Liver (tissue), 9 donors: ENCODE data around the gene IMPG1. TPM values are rescaled to one million over a fixed set of nuclear protein-coding genes. Genes with fewer than 3 reads are reported as not detected.

Source experiments
- DNase-seq: peaks from one replicate; pipeline ENCODE4 v3.0.0-alpha.2; 2017; ENCODE audit warnings: low spot score
- H3K27ac ChIP-seq, 2 donors: one replicate each; pipeline ENCODE4 v1.7.0; 2013; ENCODE audit warnings: inconsistent platforms in 2 of 2, low read length in 2 of 2, control low read depth in 1 of 2, low read depth in 1 of 2, mild to moderate bottlenecking in 1 of 2
- H3K27me3 ChIP-seq, 4 donors: one replicate each; pipeline versions ENCODE4 v1.6.1 to v1.7.0; 2013; ENCODE audit warnings: low read length in 3 of 4, inconsistent platforms in 1 of 4, mild to moderate bottlenecking in 1 of 4, moderate library complexity in 1 of 4; ENCODE audit not compliant: control insufficient read depth in 4 of 4, insufficient read depth in 4 of 4
- H3K36me3 ChIP-seq, 4 donors: one replicate each; pipeline versions ENCODE4 v1.6.1 to v1.7.0; 2013; ENCODE audit warnings: low read length in 3 of 4, mild to moderate bottlenecking in 3 of 4, low read depth in 1 of 4, moderate library complexity in 1 of 4; ENCODE audit not compliant: control insufficient read depth in 4 of 4, insufficient read depth in 3 of 4
- H3K4me1 ChIP-seq, 4 donors: one replicate each; pipeline versions ENCODE4 v1.6.1 to v1.7.0; 2013; ENCODE audit warnings: low read length in 3 of 4, mild to moderate bottlenecking in 3 of 4, moderate library complexity in 1 of 4; ENCODE audit not compliant: control insufficient read depth in 4 of 4, insufficient read depth in 4 of 4
- H3K4me3 ChIP-seq, 3 donors: one replicate each; pipeline versions ENCODE4 v1.6.1 to v1.7.0; 2013; ENCODE audit warnings: low read length in 3 of 3, control low read depth in 1 of 3, low read depth in 1 of 3, mild to moderate bottlenecking in 1 of 3
- H3K9ac ChIP-seq, 2 donors: one replicate each; pipeline ENCODE4 v1.7.0; 2013; ENCODE audit warnings: low read length in 2 of 2, mild to moderate bottlenecking in 2 of 2, moderate library complexity in 2 of 2, control low read depth in 1 of 2, low read depth in 1 of 2
- H3K9me3 ChIP-seq, 4 donors: one replicate each; pipeline versions ENCODE4 v1.6.1 to v1.7.0; 2013; ENCODE audit warnings: low read length in 3 of 4; ENCODE audit not compliant: control insufficient read depth in 4 of 4
- EGR1 ChIP-seq, 2 donors: IDR thresholded peaks; 2 replicates each; pipeline ENCODE4 v1.6.1; 2016 to 2018; ENCODE audit warnings: antibody characterized with exemption in 2 of 2, low read depth in 2 of 2
- FOXA2 ChIP-seq: IDR thresholded peaks from 2 replicates; pipeline ENCODE4 v1.6.1; 2016; ENCODE audit warnings: antibody characterized with exemption
- GABPA ChIP-seq, 2 donors: IDR thresholded peaks in 1 of 2; conservative IDR thresholded peaks in 1 of 2; 2 replicates each; pipeline ENCODE4 v1.6.1; 2016; ENCODE audit warnings: antibody characterized with exemption in 2 of 2, mild to moderate bottlenecking in 1 of 2, moderate library complexity in 1 of 2
- HNF4A ChIP-seq, 2 donors: conservative IDR thresholded peaks; 2 replicates each; pipeline ENCODE4 v1.6.1; 2016; ENCODE audit warnings: antibody characterized with exemption in 2 of 2, mild to moderate bottlenecking in 2 of 2
- MAX ChIP-seq: IDR thresholded peaks from 2 replicates; pipeline ENCODE4 v1.6.1; 2016; ENCODE audit warnings: antibody characterized with exemption
- NR2F2 ChIP-seq: IDR thresholded peaks from 2 replicates; pipeline ENCODE4 v1.6.1; 2016; ENCODE audit warnings: antibody characterized with exemption
- RAD21 ChIP-seq, 2 donors: IDR thresholded peaks; 2 replicates each; pipeline ENCODE4 v1.6.1; 2016; ENCODE audit warnings: antibody characterized with exemption in 2 of 2, mild to moderate bottlenecking in 2 of 2
- RXRA ChIP-seq, 2 donors: IDR thresholded peaks; 2 replicates each; pipeline ENCODE4 v1.6.1; 2017 to 2018; ENCODE audit warnings: antibody characterized with exemption in 2 of 2, mild to moderate bottlenecking in 1 of 2
- YY1 ChIP-seq: IDR thresholded peaks from 2 replicates; pipeline ENCODE4 v1.6.1; 2016; ENCODE audit warnings: antibody characterized with exemption, mild to moderate bottlenecking
- polyA plus RNA-seq, 2 donors: library from polyadenylated mRNA; stranded (reverse) in 1 of 2; unstranded in 1 of 2; fragments of 200-250 nt in 1 of 2; fragments of >200 nt in 1 of 2; fragmentation: Nextera tagmentation in 1 of 2; extraction: Ambion mirVana in 1 of 2; gene quantifications; one replicate each; pipeline versions ENCODE4 v1.2.1 to v1.2.3, GENCODE V29; 2013 to 2015
- total RNA-seq, 2 donors: library from RNA; depleted of rRNA; stranded (reverse); fragments of >200 nt; gene quantifications; one replicate each; pipeline ENCODE4 v1.2.3, GENCODE V29; 2014
- TF ChIP-seq, protein P1 (sequence below): fragments of 150-350 bp; IDR thresholded peaks from 2 replicates; pipeline ENCODE4 v1.5.1; 2017; ENCODE audit warnings: improper control_type of control experiment, low read depth, low read length; ENCODE audit not compliant: missing input control
- TF ChIP-seq, protein P2 (sequence below): IDR thresholded peaks from 2 replicates; pipeline ENCODE4 v1.6.1; 2016; ENCODE audit warnings: antibody characterized with exemption, mild to moderate bottlenecking
- TF ChIP-seq, protein P3 (sequence below): IDR thresholded peaks from 2 replicates; pipeline ENCODE4 v1.6.1; 2016; ENCODE audit warnings: antibody characterized with exemption
- TF ChIP-seq, protein P4 (sequence below): IDR thresholded peaks from 2 replicates; pipeline ENCODE4 v1.6.1; 2016; ENCODE audit warnings: antibody characterized with exemption
- donor health status: healthy.
- donor health status: healthy.
- donor health status: healthy.
- donor health status: healthy.
- donor health status: healthy.

The IMPG1 gene
- total and polyA plus RNA-seq, 4 donors, result not detected

DNA sequence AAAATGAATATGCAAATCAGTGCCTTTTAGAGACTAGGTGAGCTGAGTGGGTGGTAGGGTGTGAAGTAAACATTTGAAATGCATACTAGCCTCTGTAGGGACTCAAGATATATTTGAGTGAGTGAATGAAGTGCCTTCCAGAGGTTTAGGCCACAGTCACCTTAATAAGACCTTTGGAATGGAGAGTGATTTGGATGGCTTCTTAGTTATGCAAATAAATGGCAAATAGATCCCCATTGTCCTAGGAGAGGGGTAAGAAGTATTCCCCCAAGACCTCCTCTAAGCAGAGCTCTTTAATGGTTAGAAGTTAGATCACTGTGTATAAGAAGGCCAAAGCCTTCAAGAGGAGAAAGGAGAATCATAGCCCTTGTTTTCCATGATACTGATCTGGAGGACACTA is 47.8 kb upstream of the IMPG1 start:
- Histone ChIP-seq H3K4me3 (no peak overlapping the region), H3K4me1 (no peaks in the 10 kb centered on the region), H3K9ac (no peak overlapping the region), H3K9me3 (no peaks in the 10 kb centered on the region), H3K36me3 (no peaks in the 10 kb centered on the region), H3K27ac (no peak overlapping the region), H3K27me3 (no peaks in the 10 kb centered on the region)
- TF ChIP-seq, protein P1, sequence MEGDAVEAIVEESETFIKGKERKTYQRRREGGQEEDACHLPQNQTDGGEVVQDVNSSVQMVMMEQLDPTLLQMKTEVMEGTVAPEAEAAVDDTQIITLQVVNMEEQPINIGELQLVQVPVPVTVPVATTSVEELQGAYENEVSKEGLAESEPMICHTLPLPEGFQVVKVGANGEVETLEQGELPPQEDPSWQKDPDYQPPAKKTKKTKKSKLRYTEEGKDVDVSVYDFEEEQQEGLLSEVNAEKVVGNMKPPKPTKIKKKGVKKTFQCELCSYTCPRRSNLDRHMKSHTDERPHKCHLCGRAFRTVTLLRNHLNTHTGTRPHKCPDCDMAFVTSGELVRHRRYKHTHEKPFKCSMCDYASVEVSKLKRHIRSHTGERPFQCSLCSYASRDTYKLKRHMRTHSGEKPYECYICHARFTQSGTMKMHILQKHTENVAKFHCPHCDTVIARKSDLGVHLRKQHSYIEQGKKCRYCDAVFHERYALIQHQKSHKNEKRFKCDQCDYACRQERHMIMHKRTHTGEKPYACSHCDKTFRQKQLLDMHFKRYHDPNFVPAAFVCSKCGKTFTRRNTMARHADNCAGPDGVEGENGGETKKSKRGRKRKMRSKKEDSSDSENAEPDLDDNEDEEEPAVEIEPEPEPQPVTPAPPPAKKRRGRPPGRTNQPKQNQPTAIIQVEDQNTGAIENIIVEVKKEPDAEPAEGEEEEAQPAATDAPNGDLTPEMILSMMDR, result no peak
- TF ChIP-seq MAX (no peak), YY1 (no peak), NR2F2 (no peak), HNF4A (conservative IDR thresholded peaks at IDR 0.05) (no peak), GABPA (IDR thresholded peaks at IDR 0.05 in 1 of 2, conservative IDR thresholded peaks at IDR 0.05 in 1 of 2) (no peak), RAD21 (IDR thresholded peaks at IDR 0.05) (no peak), EGR1 (IDR thresholded peaks at IDR 0.05; ENCODE audit: low read depth in 2 of 2) (no peak), RXRA (IDR thresholded peaks at IDR 0.05) (no peak), FOXA2 (no peak)
- TF ChIP-seq, protein P2, sequence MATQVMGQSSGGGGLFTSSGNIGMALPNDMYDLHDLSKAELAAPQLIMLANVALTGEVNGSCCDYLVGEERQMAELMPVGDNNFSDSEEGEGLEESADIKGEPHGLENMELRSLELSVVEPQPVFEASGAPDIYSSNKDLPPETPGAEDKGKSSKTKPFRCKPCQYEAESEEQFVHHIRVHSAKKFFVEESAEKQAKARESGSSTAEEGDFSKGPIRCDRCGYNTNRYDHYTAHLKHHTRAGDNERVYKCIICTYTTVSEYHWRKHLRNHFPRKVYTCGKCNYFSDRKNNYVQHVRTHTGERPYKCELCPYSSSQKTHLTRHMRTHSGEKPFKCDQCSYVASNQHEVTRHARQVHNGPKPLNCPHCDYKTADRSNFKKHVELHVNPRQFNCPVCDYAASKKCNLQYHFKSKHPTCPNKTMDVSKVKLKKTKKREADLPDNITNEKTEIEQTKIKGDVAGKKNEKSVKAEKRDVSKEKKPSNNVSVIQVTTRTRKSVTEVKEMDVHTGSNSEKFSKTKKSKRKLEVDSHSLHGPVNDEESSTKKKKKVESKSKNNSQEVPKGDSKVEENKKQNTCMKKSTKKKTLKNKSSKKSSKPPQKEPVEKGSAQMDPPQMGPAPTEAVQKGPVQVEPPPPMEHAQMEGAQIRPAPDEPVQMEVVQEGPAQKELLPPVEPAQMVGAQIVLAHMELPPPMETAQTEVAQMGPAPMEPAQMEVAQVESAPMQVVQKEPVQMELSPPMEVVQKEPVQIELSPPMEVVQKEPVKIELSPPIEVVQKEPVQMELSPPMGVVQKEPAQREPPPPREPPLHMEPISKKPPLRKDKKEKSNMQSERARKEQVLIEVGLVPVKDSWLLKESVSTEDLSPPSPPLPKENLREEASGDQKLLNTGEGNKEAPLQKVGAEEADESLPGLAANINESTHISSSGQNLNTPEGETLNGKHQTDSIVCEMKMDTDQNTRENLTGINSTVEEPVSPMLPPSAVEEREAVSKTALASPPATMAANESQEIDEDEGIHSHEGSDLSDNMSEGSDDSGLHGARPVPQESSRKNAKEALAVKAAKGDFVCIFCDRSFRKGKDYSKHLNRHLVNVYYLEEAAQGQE, result no peak
- TF ChIP-seq, protein P3, sequence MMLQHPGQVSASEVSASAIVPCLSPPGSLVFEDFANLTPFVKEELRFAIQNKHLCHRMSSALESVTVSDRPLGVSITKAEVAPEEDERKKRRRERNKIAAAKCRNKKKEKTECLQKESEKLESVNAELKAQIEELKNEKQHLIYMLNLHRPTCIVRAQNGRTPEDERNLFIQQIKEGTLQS, result no peak
- TF ChIP-seq, protein P4, sequence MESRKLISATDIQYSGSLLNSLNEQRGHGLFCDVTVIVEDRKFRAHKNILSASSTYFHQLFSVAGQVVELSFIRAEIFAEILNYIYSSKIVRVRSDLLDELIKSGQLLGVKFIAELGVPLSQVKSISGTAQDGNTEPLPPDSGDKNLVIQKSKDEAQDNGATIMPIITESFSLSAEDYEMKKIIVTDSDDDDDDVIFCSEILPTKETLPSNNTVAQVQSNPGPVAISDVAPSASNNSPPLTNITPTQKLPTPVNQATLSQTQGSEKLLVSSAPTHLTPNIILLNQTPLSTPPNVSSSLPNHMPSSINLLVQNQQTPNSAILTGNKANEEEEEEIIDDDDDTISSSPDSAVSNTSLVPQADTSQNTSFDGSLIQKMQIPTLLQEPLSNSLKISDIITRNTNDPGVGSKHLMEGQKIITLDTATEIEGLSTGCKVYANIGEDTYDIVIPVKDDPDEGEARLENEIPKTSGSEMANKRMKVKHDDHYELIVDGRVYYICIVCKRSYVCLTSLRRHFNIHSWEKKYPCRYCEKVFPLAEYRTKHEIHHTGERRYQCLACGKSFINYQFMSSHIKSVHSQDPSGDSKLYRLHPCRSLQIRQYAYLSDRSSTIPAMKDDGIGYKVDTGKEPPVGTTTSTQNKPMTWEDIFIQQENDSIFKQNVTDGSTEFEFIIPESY, result no peak
- no peak for DNase-seq

DNA sequence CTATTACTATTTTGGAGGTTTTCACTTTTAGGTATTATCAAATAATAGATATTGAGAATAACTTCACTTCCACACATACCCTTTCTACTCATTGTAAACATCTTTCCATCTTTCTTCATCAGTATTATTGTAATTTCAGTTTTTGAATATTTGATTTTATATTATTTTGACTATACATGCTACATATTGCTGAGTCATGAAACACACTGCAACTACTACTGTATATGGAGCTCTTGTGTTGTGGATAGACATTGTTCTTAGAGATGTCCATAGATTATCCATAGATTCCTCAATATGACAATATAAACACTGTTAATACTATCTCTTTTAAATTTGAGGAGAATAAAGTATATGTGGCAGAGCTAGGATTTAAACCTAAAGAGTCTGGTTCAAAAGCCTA is 819 bp upstream of the IMPG1 start:
- no peak for DNase-seq
- TF ChIP-seq EGR1 (IDR thresholded peaks at IDR 0.05; ENCODE audit: low read depth in 2 of 2) (no peak), GABPA (IDR thresholded peaks at IDR 0.05 in 1 of 2, conservative IDR thresholded peaks at IDR 0.05 in 1 of 2) (no peak), YY1 (no peak), RXRA (IDR thresholded peaks at IDR 0.05) (no peak), MAX (no peak), HNF4A (conservative IDR thresholded peaks at IDR 0.05) (no peak), FOXA2 (no peak)
- TF ChIP-seq, protein P2, result no peak
- H3K4me1 ChIP-seq, result no peaks in the 10 kb centered on the region

More for the DNA sequence above, 819 bp upstream of the IMPG1 start:
- Histone ChIP-seq H3K27ac (no peak overlapping the region), H3K9me3 (no peaks in the 10 kb centered on the region), H3K27me3 (peaks cover 0 to 3% (median 0%) of the 10 kb centered on the region in 4 donors), H3K4me3 (no peak overlapping the region), H3K9ac (no peak overlapping the region), H3K36me3 (no peaks in the 10 kb centered on the region)
